Astrocyte (in vitro differentiated cells and primary cell): Measurements from ENCODE around the gene TAF3. TPM values are rescaled to one million over a fixed set of nuclear protein-coding genes. Genes with fewer than 3 reads are reported as not detected.
A peak's percentile ranks its signal among the peaks of the same experiment; 100 is the strongest.

Source experiments
- DNase-seq: peaks from one replicate; pipeline ENCODE4 v3.0.0-alpha.2; 2010; ENCODE audit warnings: low read depth
- FAIRE-seq: peaks from 2 replicates; lab custom pipeline; 2011; peaks lifted over from hg19 to GRCh38; lab: Jason Lieb, UNC
- H2AFZ ChIP-seq: 2 replicates; pipeline ENCODE4 v1.6.0; 2012; ENCODE audit warnings: low read depth, low read length, inconsistent platforms
- H3K27ac ChIP-seq: 2 replicates; pipeline ENCODE4 v1.5.1; 2011; ENCODE audit warnings: low read depth, low read length, inconsistent platforms
- H3K27me3 ChIP-seq: 2 replicates; pipeline ENCODE4 v1.6.0; 2011; ENCODE audit warnings: low read length, inconsistent platforms; ENCODE audit not compliant: insufficient read depth
- H3K36me3 ChIP-seq: 2 replicates; pipeline ENCODE4 v1.5.1; 2011; ENCODE audit warnings: low read length, inconsistent platforms; ENCODE audit not compliant: insufficient read depth
- H3K4me1 ChIP-seq: 2 replicates; pipeline ENCODE4 v1.5.1; 2011; ENCODE audit warnings: low read length, inconsistent platforms; ENCODE audit not compliant: insufficient read depth
- H3K4me2 ChIP-seq: 2 replicates; pipeline ENCODE4 v1.6.0; 2012; ENCODE audit warnings: low read length, inconsistent platforms
- H3K4me3 ChIP-seq: 2 replicates; pipeline ENCODE4 v1.5.1; 2011; ENCODE audit warnings: low read depth, mild to moderate bottlenecking, low read length, inconsistent platforms; ENCODE audit not compliant: insufficient read depth
- H3K79me2 ChIP-seq: 2 replicates; pipeline ENCODE4 v1.6.0; 2012; ENCODE audit warnings: mild to moderate bottlenecking, low read length, inconsistent platforms; ENCODE audit not compliant: insufficient read depth
- H3K9ac ChIP-seq: 2 replicates; pipeline ENCODE4 v1.6.0; 2012; ENCODE audit warnings: mild to moderate bottlenecking, low read length, inconsistent platforms
- H3K9me3 ChIP-seq: 2 replicates; pipeline ENCODE4 v1.5.1; 2012; ENCODE audit warnings: low read depth, mild to moderate bottlenecking, low read length, inconsistent platforms; ENCODE audit not compliant: insufficient read depth
- H4K20me1 ChIP-seq: 2 replicates; pipeline ENCODE4 v1.6.0; 2012; ENCODE audit warnings: low read length, inconsistent platforms; ENCODE audit not compliant: insufficient read depth
- H3K27ac Mint-ChIP-seq: one replicate; pipeline ENCODE4 v1.8.0; 2021; ENCODE audit warnings: mild to moderate bottlenecking, mixed read lengths; ENCODE audit not compliant: unreplicated experiment
- H3K27me3 Mint-ChIP-seq: one replicate; pipeline ENCODE4 v1.8.0; 2021; ENCODE audit warnings: low read depth, mixed read lengths; ENCODE audit not compliant: unreplicated experiment
- H3K36me3 Mint-ChIP-seq: one replicate; pipeline ENCODE4 v1.8.0; 2021; ENCODE audit warnings: low read depth, mixed read lengths; ENCODE audit not compliant: unreplicated experiment
- H3K4me1 Mint-ChIP-seq: one replicate; pipeline ENCODE4 v1.8.0; 2021; ENCODE audit warnings: low read depth, mixed read lengths; ENCODE audit not compliant: unreplicated experiment
- H3K4me3 Mint-ChIP-seq: one replicate; pipeline ENCODE4 v1.8.0; 2021; ENCODE audit warnings: mild to moderate bottlenecking, moderate library complexity, mixed read lengths; ENCODE audit not compliant: unreplicated experiment
- H3K9me3 Mint-ChIP-seq: one replicate; pipeline ENCODE4 v1.8.0; 2021; ENCODE audit warnings: mild to moderate bottlenecking, mixed read lengths; ENCODE audit not compliant: unreplicated experiment
- EZH2 ChIP-seq: IDR thresholded peaks from 2 replicates; pipeline ENCODE4 v1.6.1; 2012; ENCODE audit warnings: mild to moderate bottlenecking, low read length, inconsistent platforms; ENCODE audit not compliant: insufficient read depth
- total RNA-seq: library from RNA; stranded (reverse); gene quantifications from 2 replicates; pipeline ENCODE4 v1.2.1, GENCODE V29; 2021
- TF ChIP-seq, protein P1 (sequence below): IDR thresholded peaks from 2 replicates; pipeline ENCODE4 v1.5.1; 2011; ENCODE audit warnings: low read depth, mild to moderate bottlenecking, inconsistent platforms, low read length, moderate library complexity; ENCODE audit not compliant: insufficient read depth

The TAF3 gene
- total RNA-seq, 1 donor from 2014 or later, result 10.2 TPM

DNA sequence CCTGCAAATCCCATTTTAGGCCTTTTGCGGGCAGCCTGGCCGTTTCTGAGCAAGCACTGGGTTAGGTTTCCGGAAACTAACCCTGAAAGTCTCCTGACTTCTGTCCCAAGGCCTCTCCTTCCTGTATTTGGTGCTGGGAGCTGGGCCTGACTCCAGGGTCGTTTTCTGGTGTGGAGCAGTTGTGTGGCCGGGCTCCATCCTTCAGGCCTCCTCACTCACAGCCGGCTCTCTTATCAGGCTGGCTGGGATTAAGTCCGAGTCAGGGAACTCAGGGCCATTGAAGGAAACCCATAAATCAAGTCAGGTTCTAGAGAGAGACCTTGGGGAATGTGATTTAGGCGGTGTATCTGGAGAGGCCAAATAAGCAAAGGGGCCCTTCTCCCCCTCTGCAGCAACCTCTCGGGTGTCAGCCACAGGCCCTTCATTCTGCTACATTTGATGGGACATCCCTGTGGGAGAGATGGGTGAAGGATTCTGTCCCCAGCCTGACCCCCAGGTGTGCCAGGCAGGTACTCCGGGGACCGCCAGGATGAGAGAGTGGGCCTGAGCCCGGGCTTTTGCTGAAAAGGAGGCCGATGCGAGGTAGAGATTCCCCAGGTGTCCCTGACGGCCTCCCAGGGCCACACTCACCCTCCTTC, 239.4 kb downstream of the TAF3 start:
- FAIRE-seq (no peak), DNase-seq (no peak)
- H3K4me3 Mint-ChIP-seq, result peak overlapping the region; percentile 99
- Histone ChIP-seq H2AFZ (no peak overlapping the region), H3K27ac (no peak overlapping the region), H3K9ac (no peak overlapping the region), H3K27me3 (peaks cover 42% of the 10 kb centered on the region), H3K79me2 (no peaks in the 10 kb centered on the region), H4K20me1 (no peaks in the 10 kb centered on the region), H3K4me2 (peak overlapping the region; percentile 92), H3K9me3 (no peaks in the 10 kb centered on the region), H3K4me3 (no peak overlapping the region), H3K4me1 (peaks cover 24% of the 10 kb centered on the region), H3K36me3 (no peaks in the 10 kb centered on the region)
- no peaks in the 10 kb centered on the region for H3K9me3 Mint-ChIP-seq
- H3K4me1 Mint-ChIP-seq, result peaks cover 38% of the 10 kb centered on the region
- H3K27ac Mint-ChIP-seq, result peak overlapping the region; percentile 72
- peaks cover 27% of the 10 kb centered on the region for H3K27me3 Mint-ChIP-seq
- peaks cover 8% of the 10 kb centered on the region for H3K36me3 Mint-ChIP-seq
- TF ChIP-seq, protein P1, sequence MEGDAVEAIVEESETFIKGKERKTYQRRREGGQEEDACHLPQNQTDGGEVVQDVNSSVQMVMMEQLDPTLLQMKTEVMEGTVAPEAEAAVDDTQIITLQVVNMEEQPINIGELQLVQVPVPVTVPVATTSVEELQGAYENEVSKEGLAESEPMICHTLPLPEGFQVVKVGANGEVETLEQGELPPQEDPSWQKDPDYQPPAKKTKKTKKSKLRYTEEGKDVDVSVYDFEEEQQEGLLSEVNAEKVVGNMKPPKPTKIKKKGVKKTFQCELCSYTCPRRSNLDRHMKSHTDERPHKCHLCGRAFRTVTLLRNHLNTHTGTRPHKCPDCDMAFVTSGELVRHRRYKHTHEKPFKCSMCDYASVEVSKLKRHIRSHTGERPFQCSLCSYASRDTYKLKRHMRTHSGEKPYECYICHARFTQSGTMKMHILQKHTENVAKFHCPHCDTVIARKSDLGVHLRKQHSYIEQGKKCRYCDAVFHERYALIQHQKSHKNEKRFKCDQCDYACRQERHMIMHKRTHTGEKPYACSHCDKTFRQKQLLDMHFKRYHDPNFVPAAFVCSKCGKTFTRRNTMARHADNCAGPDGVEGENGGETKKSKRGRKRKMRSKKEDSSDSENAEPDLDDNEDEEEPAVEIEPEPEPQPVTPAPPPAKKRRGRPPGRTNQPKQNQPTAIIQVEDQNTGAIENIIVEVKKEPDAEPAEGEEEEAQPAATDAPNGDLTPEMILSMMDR, result no peak
- TF ChIP-seq EZH2, result no peak

DNA sequence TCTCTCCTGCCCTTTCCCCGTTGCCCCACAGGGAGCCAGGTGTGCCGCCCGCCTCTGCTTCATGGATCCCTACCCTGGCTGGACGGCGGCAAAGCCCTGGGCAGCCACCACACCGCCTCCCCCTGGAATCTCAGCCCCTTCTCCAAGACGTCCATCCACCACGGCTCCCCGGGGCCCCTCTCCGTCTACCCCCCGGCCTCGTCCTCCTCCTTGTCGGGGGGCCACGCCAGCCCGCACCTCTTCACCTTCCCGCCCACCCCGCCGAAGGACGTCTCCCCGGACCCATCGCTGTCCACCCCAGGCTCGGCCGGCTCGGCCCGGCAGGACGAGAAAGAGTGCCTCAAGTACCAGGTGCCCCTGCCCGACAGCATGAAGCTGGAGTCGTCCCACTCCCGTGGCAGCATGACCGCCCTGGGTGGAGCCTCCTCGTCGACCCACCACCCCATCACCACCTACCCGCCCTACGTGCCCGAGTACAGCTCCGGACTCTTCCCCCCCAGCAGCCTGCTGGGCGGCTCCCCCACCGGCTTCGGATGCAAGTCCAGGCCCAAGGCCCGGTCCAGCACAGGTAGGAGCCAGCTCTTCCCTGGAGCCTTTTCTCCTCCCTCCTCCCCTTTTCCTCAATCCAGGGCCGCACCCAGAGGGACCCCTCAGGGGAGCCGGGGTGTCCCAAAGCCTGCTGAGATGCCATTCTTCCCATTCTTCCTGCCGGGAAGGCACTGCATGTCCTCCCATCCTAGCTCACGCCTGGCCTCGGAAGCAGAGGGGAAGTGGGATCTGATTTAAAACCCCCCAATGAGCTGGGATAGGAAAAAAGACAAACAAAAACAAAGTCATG, 240.2 kb downstream of the TAF3 start:
- Histone ChIP-seq H3K27ac (no peak overlapping the region), H3K4me2 (peak overlapping the region; percentile 85), H3K9me3 (no peaks in the 10 kb centered on the region), H3K27me3 (peaks cover 44% of the 10 kb centered on the region), H2AFZ (no peak overlapping the region), H3K4me1 (peaks cover 24% of the 10 kb centered on the region), H3K4me3 (no peak overlapping the region), H3K9ac (no peak overlapping the region), H4K20me1 (no peaks in the 10 kb centered on the region), H3K36me3 (no peaks in the 10 kb centered on the region), H3K79me2 (no peaks in the 10 kb centered on the region)
- Mint-ChIP-seq H3K9me3 (no peaks in the 10 kb centered on the region), H3K27me3 (peaks cover 22% of the 10 kb centered on the region), H3K36me3 (peaks cover 8% of the 10 kb centered on the region), H3K27ac (no peak overlapping the region), H3K4me1 (peaks cover 45% of the 10 kb centered on the region), H3K4me3 (peak overlapping the region; percentile 99)
- no peak for FAIRE-seq
- TF ChIP-seq EZH2, result no peak
- TF ChIP-seq, protein P1, result no peak
- no peak for DNase-seq
